Measurements from ENCODE around the gene NFAM1. TPM values are rescaled to one million over a fixed set of nuclear protein-coding genes. Genes with fewer than 3 reads are reported as not detected.

Gene NFAM1
- total and polyA plus RNA-seq, 2 of the 4 experiments (the other 2 are of a cell fraction) = not detected

GRCh38 chr22:42343531-42344081, 88.6 kb downstream of the NFAM1 start:
- Histone ChIP-seq H3K14ac (replicated peaks; ENCODE audit: low read depth, low read length) (no peak overlapping the region), H2AK5ac (ENCODE audit: low read depth, low read length) (no peak overlapping the region), H3K4me1 (ENCODE audit: control insufficient read depth, insufficient read depth, low read length) (peaks cover 2% of the 10 kb centered on the region), H3K4me2 (ENCODE audit: low read depth, low read length) (no peak overlapping the region), H2BK5ac (ENCODE audit: low read depth, low read length, poor library complexity, severe bottlenecking) (no peak overlapping the region), H3K27ac (ENCODE audit: insufficient read depth, low read length) (no peak overlapping the region), H2AK9ac (replicated peaks; ENCODE audit: low read depth, low read length, poor library complexity) (no peak overlapping the region), H3K23ac (ENCODE audit: low read depth, low read length) (no peak overlapping the region), H2BK120ac (ENCODE audit: low read depth, low read length) (no peak overlapping the region), H3K9me3 (ENCODE audit: control insufficient read depth, insufficient read depth, low read length) (no peaks in the 10 kb centered on the region), H3K56ac (ENCODE audit: extremely low read depth, insufficient read depth, low read length) (no peak overlapping the region), H3K18ac (ENCODE audit: low read depth, low read length) (no peak overlapping the region), H3K36me3 (ENCODE audit: control insufficient read depth, insufficient read depth, low read length) (no peaks in the 10 kb centered on the region), H4K8ac (ENCODE audit: low read depth in 2 of 2, low read length in 2 of 2) (no peak overlapping the region; a peak in 2 of 4 replicates), H3K9ac (ENCODE audit: low read depth, low read length) (no peak overlapping the region), H2BK15ac (ENCODE audit: low read depth, low read length) (no peak overlapping the region), H4K20me1 (ENCODE audit: insufficient read depth, low read length) (0 out of 2 replicates have a peak, but pooled peaks cover 3% of the 10 kb centered on the region), H3K4ac (ENCODE audit: low read depth, low read length) (no peak overlapping the region), H3K27me3 (ENCODE audit: control insufficient read depth, insufficient read depth, low read length) (peaks cover 19% of the 10 kb centered on the region; the same call in 1 of the 2 replicates), H4K5ac (ENCODE audit: low read depth, low read length) (no peak overlapping the region), H2BK20ac (ENCODE audit: low read depth, low read length) (no peak overlapping the region), H2AFZ (replicated peaks; ENCODE audit: low read length, poor library complexity) (peak overlapping the region; percentile 85), H3K79me1 (ENCODE audit: low read depth in 1 of 2, low read length in 2 of 2) (no peaks in the 10 kb centered on the region), H4K91ac (ENCODE audit: insufficient read depth, low read depth, low read length) (no peak overlapping the region), H3K9me1 (ENCODE audit: insufficient read depth, low read length) (no peaks in the 10 kb centered on the region), H3K4me3 (ENCODE audit: insufficient read depth, low read depth, low read length) (peak overlapping the region; percentile 62)
- ChIA-PET CTCF (no interaction called here), POLR2A (ENCODE audit: unreplicated experiment) (no interaction called here)
- dilution Hi-C loops (cut with HindIII; ENCODE audit: low sequenced_read_pairs, unreplicated experiment) (no loop called here), intact Hi-C loops (cut with micrococcal nuclease) (no loop called here), in situ Hi-C loops (cut with MboI; ENCODE audit: low sequenced_read_pairs) (no loop called here)
- no peak for DNase-seq
- TF ChIP-seq MAZ (IDR thresholded peaks at IDR 0.05; ENCODE audit: borderline replicate concordance, low read depth, low read length) = peak; percentile 10; the same call in 1 of the 2 replicates
- no peak for TF ChIP-seq CHD1 (IDR thresholded peaks at IDR 0.05; ENCODE audit: low read depth, low read length)
- no CpG with 5 or more reads among the region's 97 CpGs for WGBS, 2 experiments (ENCODE audit: extremely low coverage in 2 of 2, insufficient read length in 1 of 2)
- peak; percentile 85 for ATAC-seq (ENCODE audit: low read depth)
- BruUV-seq (replicated peaks) = no TSS peak

Measured in IMR-90 (cell line).